Measurements from ENCODE around the gene ZFYVE16. TPM values are rescaled to one million over a fixed set of nuclear protein-coding genes. Genes with fewer than 3 reads are reported as not detected.

Gene ZFYVE16
- total and polyA plus RNA-seq, 4 donors, result 6.0 to 26.3 (median 11.6) TPM

- Histone ChIP-seq H3K4me3 (ENCODE audit: low read depth in 1 of 3, low read length in 3 of 3) (no peak overlapping the region), H3K9me3 (ENCODE audit: control insufficient read depth in 4 of 4, low read length in 3 of 4) (no peaks in the 10 kb centered on the region), H3K4me1 (ENCODE audit: control insufficient read depth in 4 of 4, insufficient read depth in 4 of 4, low read length in 3 of 4) (no peaks in the 10 kb centered on the region), H3K27me3 (ENCODE audit: control insufficient read depth in 4 of 4, insufficient read depth in 4 of 4, low read length in 3 of 4) (no peaks in the 10 kb centered on the region), H3K36me3 (ENCODE audit: control insufficient read depth in 4 of 4, insufficient read depth in 3 of 4, low read depth in 1 of 4, low read length in 3 of 4) (no peaks in the 10 kb centered on the region), H3K27ac (ENCODE audit: low read depth in 1 of 2, low read length in 2 of 2) (no peak overlapping the region), H3K9ac (ENCODE audit: low read depth in 1 of 2, low read length in 2 of 2) (no peak overlapping the region)
- 91% methylated on average over 3 of the region's 3 CpGs for whole genome bisulfite sequencing
- no peak for DNase-seq (ENCODE audit: low spot score)
- TF ChIP-seq RAD21 (IDR thresholded peaks at IDR 0.05) (no peak), NR2F2 (IDR thresholded peaks at IDR 0.05) (no peak), JUND (IDR thresholded peaks at IDR 0.05) (no peak), FOXA2 (IDR thresholded peaks at IDR 0.05) (no peak), YY1 (IDR thresholded peaks at IDR 0.05) (no peak), GABPA (IDR thresholded peaks at IDR 0.05 in 1 of 2, conservative IDR thresholded peaks at IDR 0.05 in 1 of 2) (no peak), TAF1 (conservative IDR thresholded peaks at IDR 0.05) (no peak), HNF4G (IDR thresholded peaks at IDR 0.05) (no peak), ZBTB33 (IDR thresholded peaks at IDR 0.05) (no peak)
Measured at GRCh38 chr5:80376557-80376956, 31.3 kb upstream of the ZFYVE16 start.

DNA sequence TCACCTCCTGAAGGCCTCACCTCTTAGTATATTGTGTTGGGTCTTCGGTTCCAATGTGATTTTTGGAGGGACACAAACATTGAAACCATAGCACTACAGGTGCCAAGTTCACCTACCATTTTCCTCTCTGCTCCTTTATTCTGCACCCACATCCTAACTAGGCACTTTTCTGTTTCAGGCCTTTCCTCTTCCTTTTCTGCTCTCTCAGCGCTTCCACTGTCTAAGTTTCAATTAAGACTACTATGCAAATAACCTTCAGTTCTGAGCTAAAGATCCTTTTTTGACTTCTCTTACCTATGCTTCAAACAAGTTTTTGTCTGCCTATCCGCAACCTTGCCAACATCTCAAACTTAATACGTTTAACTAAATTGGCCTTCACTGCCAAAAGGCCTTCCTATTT is 25.4 kb upstream of the ZFYVE16 start:
- no peak overlapping the region for H3K27ac ChIP-seq (ENCODE audit: low read depth in 1 of 2, low read length in 2 of 2)
- 95% methylated on average over 4 of the region's 4 CpGs for WGBS
- no peak for DNase-seq (ENCODE audit: low spot score)
- H3K36me3 ChIP-seq (ENCODE audit: control insufficient read depth in 4 of 4, insufficient read depth in 3 of 4, low read depth in 1 of 4, low read length in 3 of 4), result no peaks in the 10 kb centered on the region
- no peaks in the 10 kb centered on the region for H3K27me3 ChIP-seq (ENCODE audit: control insufficient read depth in 4 of 4, insufficient read depth in 4 of 4, low read length in 3 of 4)
- no peaks in the 10 kb centered on the region for H3K9me3 ChIP-seq (ENCODE audit: control insufficient read depth in 4 of 4, low read length in 3 of 4)
- H3K4me3 ChIP-seq (ENCODE audit: low read depth in 1 of 3, low read length in 3 of 3), result no peak overlapping the region
- H3K9ac ChIP-seq (ENCODE audit: low read depth in 1 of 2, low read length in 2 of 2), result no peak overlapping the region
- H3K4me1 ChIP-seq (ENCODE audit: control insufficient read depth in 4 of 4, insufficient read depth in 4 of 4, low read length in 3 of 4), result no peaks in the 10 kb centered on the region
- TF ChIP-seq, protein P1, sequence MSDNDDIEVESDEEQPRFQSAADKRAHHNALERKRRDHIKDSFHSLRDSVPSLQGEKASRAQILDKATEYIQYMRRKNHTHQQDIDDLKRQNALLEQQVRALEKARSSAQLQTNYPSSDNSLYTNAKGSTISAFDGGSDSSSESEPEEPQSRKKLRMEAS (IDR thresholded peaks at IDR 0.05), result no peak
- TF ChIP-seq HNF4G (IDR thresholded peaks at IDR 0.05) (no peak), SP1 (IDR thresholded peaks at IDR 0.05) (no peak), JUND (IDR thresholded peaks at IDR 0.05) (no peak), EGR1 (IDR thresholded peaks at IDR 0.05; ENCODE audit: low read depth in 2 of 2) (no peak), FOXA2 (IDR thresholded peaks at IDR 0.05) (no peak), FOXA1 (IDR thresholded peaks at IDR 0.05) (no peak)

- Histone ChIP-seq H3K36me3 (ENCODE audit: control insufficient read depth in 4 of 4, insufficient read depth in 3 of 4, low read depth in 1 of 4, low read length in 3 of 4) (no peaks in the 10 kb centered on the region), H3K9ac (ENCODE audit: low read depth in 1 of 2, low read length in 2 of 2) (no peak overlapping the region), H3K27me3 (ENCODE audit: control insufficient read depth in 4 of 4, insufficient read depth in 4 of 4, low read length in 3 of 4) (no peaks in the 10 kb centered on the region), H3K4me1 (ENCODE audit: control insufficient read depth in 4 of 4, insufficient read depth in 4 of 4, low read length in 3 of 4) (no peaks in the 10 kb centered on the region), H3K4me3 (ENCODE audit: low read depth in 1 of 3, low read length in 3 of 3) (no peak overlapping the region), H3K9me3 (ENCODE audit: control insufficient read depth in 4 of 4, low read length in 3 of 4) (no peaks in the 10 kb centered on the region), H3K27ac (ENCODE audit: low read depth in 1 of 2, low read length in 2 of 2) (no peak overlapping the region)
- WGBS, result 86% methylated on average over 3 of the region's 3 CpGs
- TF ChIP-seq HNF4A (conservative IDR thresholded peaks at IDR 0.05), result no peak
- TF ChIP-seq FOXA1 (IDR thresholded peaks at IDR 0.05), result no peak
- TF ChIP-seq JUND (IDR thresholded peaks at IDR 0.05), result no peak
- no peak for TF ChIP-seq NR2F2 (IDR thresholded peaks at IDR 0.05)
- TF ChIP-seq EGR1 (IDR thresholded peaks at IDR 0.05; ENCODE audit: low read depth in 2 of 2), result no peak
- TF ChIP-seq, protein P2, sequence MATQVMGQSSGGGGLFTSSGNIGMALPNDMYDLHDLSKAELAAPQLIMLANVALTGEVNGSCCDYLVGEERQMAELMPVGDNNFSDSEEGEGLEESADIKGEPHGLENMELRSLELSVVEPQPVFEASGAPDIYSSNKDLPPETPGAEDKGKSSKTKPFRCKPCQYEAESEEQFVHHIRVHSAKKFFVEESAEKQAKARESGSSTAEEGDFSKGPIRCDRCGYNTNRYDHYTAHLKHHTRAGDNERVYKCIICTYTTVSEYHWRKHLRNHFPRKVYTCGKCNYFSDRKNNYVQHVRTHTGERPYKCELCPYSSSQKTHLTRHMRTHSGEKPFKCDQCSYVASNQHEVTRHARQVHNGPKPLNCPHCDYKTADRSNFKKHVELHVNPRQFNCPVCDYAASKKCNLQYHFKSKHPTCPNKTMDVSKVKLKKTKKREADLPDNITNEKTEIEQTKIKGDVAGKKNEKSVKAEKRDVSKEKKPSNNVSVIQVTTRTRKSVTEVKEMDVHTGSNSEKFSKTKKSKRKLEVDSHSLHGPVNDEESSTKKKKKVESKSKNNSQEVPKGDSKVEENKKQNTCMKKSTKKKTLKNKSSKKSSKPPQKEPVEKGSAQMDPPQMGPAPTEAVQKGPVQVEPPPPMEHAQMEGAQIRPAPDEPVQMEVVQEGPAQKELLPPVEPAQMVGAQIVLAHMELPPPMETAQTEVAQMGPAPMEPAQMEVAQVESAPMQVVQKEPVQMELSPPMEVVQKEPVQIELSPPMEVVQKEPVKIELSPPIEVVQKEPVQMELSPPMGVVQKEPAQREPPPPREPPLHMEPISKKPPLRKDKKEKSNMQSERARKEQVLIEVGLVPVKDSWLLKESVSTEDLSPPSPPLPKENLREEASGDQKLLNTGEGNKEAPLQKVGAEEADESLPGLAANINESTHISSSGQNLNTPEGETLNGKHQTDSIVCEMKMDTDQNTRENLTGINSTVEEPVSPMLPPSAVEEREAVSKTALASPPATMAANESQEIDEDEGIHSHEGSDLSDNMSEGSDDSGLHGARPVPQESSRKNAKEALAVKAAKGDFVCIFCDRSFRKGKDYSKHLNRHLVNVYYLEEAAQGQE (IDR thresholded peaks at IDR 0.05), result no peak
- DNase-seq (ENCODE audit: low spot score), result no peak
Measured at GRCh38 chr5:80387063-80387768, 20.6 kb upstream of the ZFYVE16 start.

Measured in liver (tissue), 9 donors.